IMR-90 (cell line): Measurements from ENCODE around the gene HS3ST5. TPM values are rescaled to one million over a fixed set of nuclear protein-coding genes. Genes with fewer than 3 reads are reported as not detected.

Experiments
- ATAC-seq: fragments of 200-7000 bp; cut with Tn5 transposase; 2 replicates; pipeline ENCODE4 v1.9.1; 2020; ENCODE audit warnings: low read depth, mild to moderate bottlenecking, moderate library complexity
- BruUV-seq: library from RNA; stranded (reverse); fragments of 400-500 nt; replicated peaks from 2 replicates; lab custom pipeline; 2021; lab: Mats Ljungman, UMichigan
- CTCF ChIA-PET: fragments of 300-600 bp; formaldehyde crosslinking; extraction: SDS; loops from one replicate; lab custom pipeline; 2021; ENCODE audit warnings: antibody characterized with exemption; lab: Yijun Ruan, JAX
- POLR2A ChIA-PET: fragments of 300-600 bp; sonication (Branson Sonifier 250); formaldehyde crosslinking; loops from one replicate; lab custom pipeline; 2022; ENCODE audit warnings: antibody characterized with exemption; ENCODE audit not compliant: unreplicated experiment; lab: Charles Lee
- DNase-seq: peaks from one replicate; pipeline ENCODE4 v3.0.0; 2013
- H2AFZ ChIP-seq: replicated peaks from 2 replicates; pipeline ENCODE3; 2013; ENCODE audit warnings: low read length, mild to moderate bottlenecking; ENCODE audit not compliant: poor library complexity
- H2AK5ac ChIP-seq: 2 replicates; pipeline ENCODE4 v1.6.1; 2013; ENCODE audit warnings: low read depth, low read length, inconsistent platforms
- H2AK9ac ChIP-seq: replicated peaks from 2 replicates; pipeline ENCODE3; 2013; ENCODE audit warnings: mild to moderate bottlenecking, low read depth, low read length, moderate library complexity; ENCODE audit not compliant: poor library complexity
- H2BK120ac ChIP-seq: 2 replicates; pipeline ENCODE4 v1.6.1; 2013; ENCODE audit warnings: low read depth, low read length, inconsistent platforms
- H2BK15ac ChIP-seq: 3 replicates; pipeline ENCODE4 v1.6.1; 2013; ENCODE audit warnings: low read depth, low read length, inconsistent platforms
- H2BK20ac ChIP-seq: 2 replicates; pipeline ENCODE4 v1.6.1; 2013; ENCODE audit warnings: low read depth, mild to moderate bottlenecking, inconsistent platforms, low read length, moderate library complexity
- H2BK5ac ChIP-seq: 2 replicates; pipeline ENCODE4 v1.6.1; 2013; ENCODE audit warnings: mild to moderate bottlenecking, low read depth, low read length, inconsistent platforms; ENCODE audit not compliant: poor library complexity, severe bottlenecking
- H3K14ac ChIP-seq: replicated peaks from 2 replicates; pipeline ENCODE4 v1.6.1; 2013; ENCODE audit warnings: low read depth, low read length, inconsistent platforms
- H3K18ac ChIP-seq: 2 replicates; pipeline ENCODE4 v1.6.1; 2013; ENCODE audit warnings: low read depth, low read length, control low read depth
- H3K23ac ChIP-seq: 2 replicates; pipeline ENCODE4 v1.6.1; 2013; ENCODE audit warnings: low read depth, low read length, inconsistent platforms
- H3K27ac ChIP-seq: 2 replicates; pipeline ENCODE4 v1.5.1; 2013; ENCODE audit warnings: mild to moderate bottlenecking, control low read depth, low read length; ENCODE audit not compliant: insufficient read depth
- H3K27me3 ChIP-seq: 2 replicates; pipeline ENCODE4 v1.6.1; 2013; ENCODE audit warnings: low read length; ENCODE audit not compliant: control insufficient read depth, insufficient read depth
- H3K36me3 ChIP-seq: 2 replicates; pipeline ENCODE4 v1.6.1; 2013; ENCODE audit warnings: low read length, mixed read lengths; ENCODE audit not compliant: control insufficient read depth, insufficient read depth
- H3K4ac ChIP-seq: 2 replicates; pipeline ENCODE4 v1.6.1; 2013; ENCODE audit warnings: low read depth, low read length, inconsistent platforms
- H3K4me1 ChIP-seq: 2 replicates; pipeline ENCODE4 v1.6.1; 2013; ENCODE audit warnings: low read length, mixed read lengths; ENCODE audit not compliant: control insufficient read depth, insufficient read depth
- H3K4me2 ChIP-seq: 2 replicates; pipeline ENCODE4 v1.6.1; 2013; ENCODE audit warnings: low read depth, mild to moderate bottlenecking, control low read depth, low read length, moderate library complexity
- H3K4me3 ChIP-seq: 2 replicates; pipeline ENCODE4 v1.5.1; 2013; ENCODE audit warnings: low read depth, mild to moderate bottlenecking, control low read depth, low read length, moderate library complexity; ENCODE audit not compliant: insufficient read depth
- H3K56ac ChIP-seq: 2 replicates; pipeline ENCODE4 v1.6.1; 2013; ENCODE audit warnings: low read length, inconsistent platforms; ENCODE audit not compliant: insufficient read depth; ENCODE audit errors: extremely low read depth
- H3K79me1 ChIP-seq, 2 experiments: 2 replicates each; pipeline ENCODE4 v1.6.1; 2013; ENCODE audit warnings: low read length in 2 of 2, inconsistent platforms in 1 of 2, low read depth in 1 of 2
- H3K9ac ChIP-seq: 2 replicates; pipeline ENCODE4 v1.6.1; 2013; ENCODE audit warnings: low read depth, low read length, control low read depth
- H3K9me1 ChIP-seq: 2 replicates; pipeline ENCODE4 v1.6.1; 2013; ENCODE audit warnings: low read length, inconsistent platforms; ENCODE audit not compliant: insufficient read depth
- H3K9me3 ChIP-seq: 2 replicates; pipeline ENCODE4 v1.6.1; 2013; ENCODE audit warnings: low read length; ENCODE audit not compliant: control insufficient read depth, insufficient read depth
- H4K20me1 ChIP-seq: 2 replicates; pipeline ENCODE4 v1.6.1; 2013; ENCODE audit warnings: low read length, inconsistent platforms; ENCODE audit not compliant: insufficient read depth
- H4K5ac ChIP-seq: 2 replicates; pipeline ENCODE4 v1.6.1; 2013; ENCODE audit warnings: mild to moderate bottlenecking, low read depth, low read length, control low read depth
- H4K8ac ChIP-seq, 2 experiments: 2 replicates each; pipeline ENCODE4 v1.6.1; 2013; ENCODE audit warnings: low read depth in 2 of 2, low read length in 2 of 2, control low read depth in 1 of 2, inconsistent platforms in 1 of 2
- H4K91ac ChIP-seq: 2 replicates; pipeline ENCODE4 v1.6.1; 2013; ENCODE audit warnings: low read depth, low read length, inconsistent platforms; ENCODE audit not compliant: insufficient read depth
- BHLHE40 ChIP-seq: fragments of 150-350 bp; IDR thresholded peaks from 2 replicates; pipeline ENCODE4 v1.6.1; 2016; ENCODE audit warnings: mild to moderate bottlenecking, low read depth, low read length
- CEBPB ChIP-seq: IDR thresholded peaks from 2 replicates; pipeline ENCODE4 v1.6.1; 2012; ENCODE audit warnings: low read depth, low read length, improper control_type of control experiment
- CHD1 ChIP-seq: IDR thresholded peaks from 2 replicates; pipeline ENCODE4 v1.6.1; 2012; ENCODE audit warnings: low read depth, low read length, improper control_type of control experiment
- FOS ChIP-seq: fragments of 150-350 bp; IDR thresholded peaks from 2 replicates; pipeline ENCODE4 v1.6.1; 2016; ENCODE audit warnings: low read depth, low read length
- MAFK ChIP-seq: IDR thresholded peaks from 2 replicates; pipeline ENCODE4 v1.6.1; 2012; ENCODE audit warnings: low read depth, low read length, improper control_type of control experiment
- MAZ ChIP-seq: IDR thresholded peaks from 2 replicates; pipeline ENCODE4 v1.6.1; 2012; ENCODE audit warnings: low read depth, mild to moderate bottlenecking, low read length, improper control_type of control experiment, moderate library complexity, borderline replicate concordance
- MXI1 ChIP-seq: IDR thresholded peaks from 2 replicates; pipeline ENCODE4 v1.6.1; 2012; ENCODE audit warnings: low read depth, mild to moderate bottlenecking, low read length, moderate library complexity, borderline replicate concordance
- NFE2L2 ChIP-seq: fragments of 150-350 bp; IDR thresholded peaks from 2 replicates; pipeline ENCODE4 v1.6.1; 2016; ENCODE audit warnings: low read depth, mild to moderate bottlenecking, low read length
- POLR2A ChIP-seq: IDR thresholded peaks from 2 replicates; pipeline ENCODE4 v1.6.1; 2012; ENCODE audit warnings: mild to moderate bottlenecking, low read depth, low read length
- RAD21 ChIP-seq: IDR thresholded peaks from 2 replicates; pipeline ENCODE4 v1.6.1; 2012; ENCODE audit warnings: low read length, improper control_type of control experiment
- RCOR1 ChIP-seq: IDR thresholded peaks from 2 replicates; pipeline ENCODE4 v1.6.1; 2012; ENCODE audit warnings: mild to moderate bottlenecking, low read length, improper control_type of control experiment; ENCODE audit not compliant: insufficient replicate concordance
- RFX5 ChIP-seq: IDR thresholded peaks from 2 replicates; pipeline ENCODE4 v1.8.0; 2012; ENCODE audit warnings: low read depth, mild to moderate bottlenecking, low read length, moderate library complexity
- SMC3 ChIP-seq: fragments of 150-350 bp; IDR thresholded peaks from 2 replicates; pipeline ENCODE4 v1.6.1; 2016; ENCODE audit warnings: low read depth, mild to moderate bottlenecking, antibody characterized with exemption, low read length, moderate library complexity
- WGBS, 2 experiments: methylation state at CpG; one replicate each; pipeline versions ENCODE4 v1.1.5 to v1.1.7; 2013; ENCODE audit warnings: missing lambda C conversion rate in 2 of 2; ENCODE audit not compliant: insufficient read length in 1 of 2; ENCODE audit errors: extremely low coverage in 2 of 2; 5-methylcytosine and 5-hydroxymethylcytosine counted together
- dilution Hi-C: fragments of 300-500 bp; cut with HindIII; formaldehyde crosslinking; loops from one replicate; pipeline ENCODE4 v1.14.3; 2018; ENCODE audit warnings: low sequenced_read_pairs; ENCODE audit not compliant: unreplicated experiment
- in situ Hi-C: fragments of 300-500 bp; cut with MboI; formaldehyde crosslinking; loops from 3 replicates; pipeline ENCODE4 v1.14.3; 2019; ENCODE audit warnings: low sequenced_read_pairs, inconsistent platforms, mixed read lengths
- intact Hi-C: fragments of 100-400 bp; cut with micrococcal nuclease; formaldehyde crosslinking; loops from 2 replicates; pipeline ENCODE4 v1.10.0; 2022
- polyA plus RNA-seq, 3 experiments: library from polyadenylated mRNA; depleted of rRNA; stranded (reverse); fragments of >200 nt; gene quantifications; 2 replicates each; pipeline ENCODE4 v1.2.3, GENCODE V29; 2012; ENCODE audit warnings: low replicate concordance in 1 of 3
- total RNA-seq: library from RNA; depleted of rRNA; stranded (reverse); fragments of >200 nt; gene quantifications from 2 replicates; pipeline ENCODE4 v1.2.3, GENCODE V29; 2012
- TF ChIP-seq, protein P1 (sequence below): conservative IDR thresholded peaks from 2 replicates; pipeline ENCODE4 v1.5.1; 2012; ENCODE audit warnings: mild to moderate bottlenecking, low read depth, low read length, improper control_type of control experiment
- TF ChIP-seq, protein P2 (sequence below): fragments of 150-350 bp; IDR thresholded peaks from 2 replicates; pipeline ENCODE4 v1.6.1; 2016; ENCODE audit warnings: low read depth, mild to moderate bottlenecking, low read length, moderate library complexity, borderline replicate concordance
- TF ChIP-seq, protein P3 (sequence below): fragments of 150-350 bp; IDR thresholded peaks from 2 replicates; pipeline ENCODE4 v1.6.1; 2017; ENCODE audit warnings: mild to moderate bottlenecking, antibody characterized with exemption, low read length, low read depth

Gene HS3ST5
- total and polyA plus RNA-seq, 2 of the 4 experiments (the other 2 are of a cell fraction), result not detected

DNA sequence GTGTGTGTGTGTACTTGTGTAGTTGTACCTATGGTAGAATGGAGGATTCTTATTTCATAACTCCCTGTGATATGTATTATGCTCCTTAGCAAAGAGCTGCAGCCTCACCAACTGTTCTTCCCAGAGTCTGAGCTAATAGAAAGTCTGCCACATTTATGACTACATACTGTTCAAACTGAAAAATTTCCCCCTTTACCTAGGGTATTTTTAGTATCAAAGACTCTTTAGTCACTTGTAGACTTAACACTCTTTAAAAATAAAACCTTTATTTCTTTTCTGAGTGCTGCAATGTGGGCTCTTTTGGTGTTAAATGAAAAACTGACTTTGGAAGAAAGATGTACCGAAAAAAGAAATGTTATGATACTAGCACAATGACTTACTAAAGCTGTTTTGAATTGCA is 39.6 kb upstream of the HS3ST5 start:
- CTCF ChIA-PET, result no interaction called here
- Histone ChIP-seq H3K27me3 (no peaks in the 10 kb centered on the region), H2AK5ac (no peak overlapping the region), H2AK9ac (no peak overlapping the region), H2BK5ac (no peak overlapping the region), H4K5ac (no peak overlapping the region), H4K91ac (no peak overlapping the region), H3K9ac (no peak overlapping the region), H3K4ac (no peak overlapping the region), H2BK120ac (no peak overlapping the region), H3K27ac (no peak overlapping the region), H3K36me3 (no peaks in the 10 kb centered on the region), H2BK15ac (no peak overlapping the region), H3K4me2 (no peak overlapping the region), H2BK20ac (no peak overlapping the region), H3K9me3 (no peaks in the 10 kb centered on the region), H2AFZ (no peak overlapping the region), H3K4me3 (no peak overlapping the region), H3K4me1 (no peaks in the 10 kb centered on the region), H3K56ac (no peak overlapping the region), H3K79me1 (no peaks in the 10 kb centered on the region), H3K14ac (no peak overlapping the region), H4K20me1 (no peaks in the 10 kb centered on the region), H3K9me1 (no peaks in the 10 kb centered on the region; the same call in 1 of the 2 replicates), H3K18ac (no peak overlapping the region), H4K8ac (no peak overlapping the region), H3K23ac (no peak overlapping the region)
- in situ Hi-C loops (no loop called here), intact Hi-C loops (no loop called here), dilution Hi-C loops (no loop called here)
- POLR2A ChIA-PET, result no interaction called here
- DNase-seq (no peak), ATAC-seq (no peak)
- TF ChIP-seq MAFK (no peak), CEBPB (no peak), RAD21 (no peak), MAZ (no peak), BHLHE40 (no peak), MXI1 (no peak), POLR2A (no peak), CHD1 (no peak), RFX5 (no peak), SMC3 (no peak), RCOR1 (no peak), FOS (no peak), NFE2L2 (no peak)
- TF ChIP-seq, protein P1, sequence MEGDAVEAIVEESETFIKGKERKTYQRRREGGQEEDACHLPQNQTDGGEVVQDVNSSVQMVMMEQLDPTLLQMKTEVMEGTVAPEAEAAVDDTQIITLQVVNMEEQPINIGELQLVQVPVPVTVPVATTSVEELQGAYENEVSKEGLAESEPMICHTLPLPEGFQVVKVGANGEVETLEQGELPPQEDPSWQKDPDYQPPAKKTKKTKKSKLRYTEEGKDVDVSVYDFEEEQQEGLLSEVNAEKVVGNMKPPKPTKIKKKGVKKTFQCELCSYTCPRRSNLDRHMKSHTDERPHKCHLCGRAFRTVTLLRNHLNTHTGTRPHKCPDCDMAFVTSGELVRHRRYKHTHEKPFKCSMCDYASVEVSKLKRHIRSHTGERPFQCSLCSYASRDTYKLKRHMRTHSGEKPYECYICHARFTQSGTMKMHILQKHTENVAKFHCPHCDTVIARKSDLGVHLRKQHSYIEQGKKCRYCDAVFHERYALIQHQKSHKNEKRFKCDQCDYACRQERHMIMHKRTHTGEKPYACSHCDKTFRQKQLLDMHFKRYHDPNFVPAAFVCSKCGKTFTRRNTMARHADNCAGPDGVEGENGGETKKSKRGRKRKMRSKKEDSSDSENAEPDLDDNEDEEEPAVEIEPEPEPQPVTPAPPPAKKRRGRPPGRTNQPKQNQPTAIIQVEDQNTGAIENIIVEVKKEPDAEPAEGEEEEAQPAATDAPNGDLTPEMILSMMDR, result no peak
- TF ChIP-seq, protein P2, sequence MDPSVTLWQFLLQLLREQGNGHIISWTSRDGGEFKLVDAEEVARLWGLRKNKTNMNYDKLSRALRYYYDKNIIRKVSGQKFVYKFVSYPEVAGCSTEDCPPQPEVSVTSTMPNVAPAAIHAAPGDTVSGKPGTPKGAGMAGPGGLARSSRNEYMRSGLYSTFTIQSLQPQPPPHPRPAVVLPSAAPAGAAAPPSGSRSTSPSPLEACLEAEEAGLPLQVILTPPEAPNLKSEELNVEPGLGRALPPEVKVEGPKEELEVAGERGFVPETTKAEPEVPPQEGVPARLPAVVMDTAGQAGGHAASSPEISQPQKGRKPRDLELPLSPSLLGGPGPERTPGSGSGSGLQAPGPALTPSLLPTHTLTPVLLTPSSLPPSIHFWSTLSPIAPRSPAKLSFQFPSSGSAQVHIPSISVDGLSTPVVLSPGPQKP, result no peak
- TF ChIP-seq, protein P3, sequence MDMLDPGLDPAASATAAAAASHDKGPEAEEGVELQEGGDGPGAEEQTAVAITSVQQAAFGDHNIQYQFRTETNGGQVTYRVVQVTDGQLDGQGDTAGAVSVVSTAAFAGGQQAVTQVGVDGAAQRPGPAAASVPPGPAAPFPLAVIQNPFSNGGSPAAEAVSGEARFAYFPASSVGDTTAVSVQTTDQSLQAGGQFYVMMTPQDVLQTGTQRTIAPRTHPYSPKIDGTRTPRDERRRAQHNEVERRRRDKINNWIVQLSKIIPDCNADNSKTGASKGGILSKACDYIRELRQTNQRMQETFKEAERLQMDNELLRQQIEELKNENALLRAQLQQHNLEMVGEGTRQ, result no peak
- BruUV-seq, result no TSS peak
- WGBS, 2 experiments, result no CpG with 5 or more reads among the region's 1 CpG
